Measurements from ENCODE around the gene LCAT.
"Not testable (repeated sequence)": the region's sequence is repeated elsewhere in the genome, so short reads cannot be mapped to it uniquely, and the experiment has no call there.

The LCAT gene

DNA sequence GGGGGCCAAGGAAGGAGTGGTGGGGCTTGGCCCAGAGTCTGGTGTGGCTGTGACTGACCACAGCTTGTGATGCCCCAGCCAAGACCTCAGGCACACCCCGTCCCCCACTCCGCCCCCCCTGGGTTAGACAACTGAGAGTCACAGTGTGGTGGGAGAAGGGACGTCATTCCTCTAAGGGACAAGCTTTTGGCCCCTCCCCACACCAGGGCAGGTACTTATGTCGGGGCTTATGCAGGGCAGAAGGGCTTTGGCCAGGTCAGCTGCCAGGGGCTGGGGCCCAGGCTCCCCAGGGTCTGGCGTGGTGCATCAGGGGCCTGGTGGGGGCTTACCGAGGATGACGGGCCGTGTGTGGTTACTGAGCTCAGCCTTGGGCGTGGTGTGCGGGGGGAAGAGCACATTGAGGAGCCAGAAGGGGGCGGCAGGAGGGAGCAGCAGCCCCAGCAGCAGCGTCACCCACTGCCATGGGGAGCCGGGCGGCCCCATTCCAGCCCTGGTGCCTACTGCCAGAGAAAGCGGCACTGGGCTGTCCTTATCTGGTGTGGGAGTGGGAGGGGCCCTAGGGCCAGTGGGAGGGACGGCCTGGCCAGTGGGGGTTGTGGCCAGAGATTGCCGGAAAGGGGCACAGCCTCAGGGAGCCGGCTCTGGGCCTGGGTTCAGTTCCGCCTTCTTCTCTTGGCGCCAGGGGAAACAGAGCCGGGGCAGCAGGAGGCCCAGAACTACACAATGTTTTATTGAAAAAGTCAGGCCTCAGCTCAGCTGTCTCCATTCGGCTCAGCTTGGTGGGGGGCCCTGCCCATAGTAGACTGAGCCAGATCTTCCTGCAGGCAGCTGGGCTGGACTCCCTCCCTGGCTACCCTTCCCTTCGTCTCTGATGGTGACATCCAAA is at the start of gene LCAT:
TSS of gene LCAT (minus strand) at position 502 of the 886 bp plus-strand sequence. CDS start at position 483, 19 bp downstream.
- DNase-seq, result no peak

GRCh38 chr16:67993207-67994039 is 49.5 kb upstream of the LCAT start:
- DNase-seq, result peak; percentile 53

DNA sequence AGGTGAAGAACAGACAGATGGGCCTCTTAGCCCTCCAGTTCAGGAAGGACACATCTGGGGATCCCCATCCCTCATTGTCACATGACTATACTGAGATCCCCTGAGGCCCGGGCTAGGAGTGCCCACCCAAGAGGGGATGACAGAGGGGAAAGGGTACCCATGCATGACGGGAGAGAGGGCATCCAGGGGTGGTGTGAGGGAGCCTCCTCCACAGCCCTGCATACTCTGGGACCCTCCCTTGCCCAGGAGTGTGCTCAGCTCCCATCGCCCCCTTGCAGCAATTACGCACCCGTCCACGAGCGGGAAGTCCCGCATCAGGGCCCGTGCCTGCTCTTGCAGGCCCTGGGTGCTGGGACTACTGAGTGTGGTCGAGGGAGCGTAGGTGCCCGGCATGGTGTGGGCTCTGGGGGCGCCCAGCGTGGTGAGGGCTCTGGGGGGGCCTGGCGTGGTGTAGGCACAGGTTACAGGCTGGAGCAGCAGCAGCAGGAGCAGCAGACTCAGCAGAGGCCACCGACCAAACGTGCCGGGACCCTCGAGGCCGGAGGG is 48.8 kb upstream of the LCAT start:
- no peak for DNase-seq

DNA sequence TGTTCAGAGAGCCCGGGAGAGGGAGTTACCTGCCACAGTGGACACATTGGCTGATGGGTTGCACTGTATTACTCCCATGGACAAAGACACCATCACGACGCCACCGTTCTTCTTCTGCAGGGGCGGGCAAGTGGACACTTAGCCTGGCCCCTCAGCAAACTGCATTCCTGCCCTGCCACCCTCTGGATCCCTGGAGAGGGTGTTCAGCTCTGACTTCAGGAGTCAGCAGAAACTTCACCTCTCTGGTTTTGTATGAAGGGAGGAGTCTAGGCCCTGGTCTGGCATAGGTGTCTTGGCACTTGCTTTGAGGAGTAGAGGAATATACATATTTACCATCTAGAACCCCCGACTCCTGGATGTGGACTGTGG is 46.1 kb upstream of the LCAT start:
- DNase-seq, result no peak

DNA sequence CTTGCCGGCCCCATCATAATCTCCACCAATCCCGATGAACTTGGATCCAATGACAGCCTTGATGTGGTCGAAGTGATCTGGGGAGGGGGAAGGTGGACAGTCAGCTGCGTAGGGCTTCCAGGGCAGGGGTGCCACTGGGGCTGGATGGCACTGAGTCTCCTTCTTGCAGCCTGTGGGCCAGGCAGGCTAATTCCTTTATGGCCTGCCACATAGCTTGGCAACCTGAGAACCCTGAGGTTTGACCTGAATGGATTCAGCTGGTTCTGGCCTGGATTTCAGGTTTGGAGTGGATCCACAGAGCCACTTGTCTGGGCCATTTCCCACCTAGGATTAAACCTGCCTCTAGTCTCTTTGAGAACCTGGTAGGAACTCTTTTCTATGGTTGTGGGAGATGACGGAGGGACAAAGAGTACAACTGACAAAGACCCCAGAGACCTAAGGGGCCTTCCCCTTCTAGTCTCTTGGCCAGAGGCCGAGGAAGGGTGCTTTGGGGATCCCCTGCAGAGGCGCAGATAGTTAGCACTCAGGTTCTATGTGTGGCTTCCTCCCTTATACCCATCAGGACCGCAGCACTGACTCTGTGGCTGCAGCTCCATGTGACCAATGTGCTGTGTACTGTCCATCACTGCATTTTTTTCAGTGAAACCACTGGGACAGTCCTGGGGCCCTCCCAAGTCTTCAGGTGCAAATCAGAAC is 45.5 kb upstream of the LCAT start:
- no peak for DNase-seq

DNA sequence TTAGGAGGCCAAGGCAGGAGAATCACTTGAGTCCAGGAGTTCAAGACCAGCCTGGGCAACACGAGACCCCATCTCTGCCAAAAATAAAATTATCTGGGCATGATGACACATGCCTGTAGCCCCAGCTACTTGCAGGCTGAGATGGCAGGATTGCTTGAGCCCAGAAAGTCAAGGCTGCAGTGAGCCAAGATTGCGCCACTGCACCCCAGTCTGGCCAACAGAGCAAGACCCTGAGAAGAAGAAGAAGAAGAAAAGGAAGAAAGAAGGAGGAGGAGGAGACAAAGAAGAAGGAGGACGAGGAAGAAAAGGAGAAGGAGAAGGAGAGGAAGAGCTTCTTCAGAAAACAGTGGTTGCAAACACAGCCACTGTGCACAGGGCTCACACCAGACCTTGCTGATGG is 44.8 kb upstream of the LCAT start:
- no peak for DNase-seq

DNA sequence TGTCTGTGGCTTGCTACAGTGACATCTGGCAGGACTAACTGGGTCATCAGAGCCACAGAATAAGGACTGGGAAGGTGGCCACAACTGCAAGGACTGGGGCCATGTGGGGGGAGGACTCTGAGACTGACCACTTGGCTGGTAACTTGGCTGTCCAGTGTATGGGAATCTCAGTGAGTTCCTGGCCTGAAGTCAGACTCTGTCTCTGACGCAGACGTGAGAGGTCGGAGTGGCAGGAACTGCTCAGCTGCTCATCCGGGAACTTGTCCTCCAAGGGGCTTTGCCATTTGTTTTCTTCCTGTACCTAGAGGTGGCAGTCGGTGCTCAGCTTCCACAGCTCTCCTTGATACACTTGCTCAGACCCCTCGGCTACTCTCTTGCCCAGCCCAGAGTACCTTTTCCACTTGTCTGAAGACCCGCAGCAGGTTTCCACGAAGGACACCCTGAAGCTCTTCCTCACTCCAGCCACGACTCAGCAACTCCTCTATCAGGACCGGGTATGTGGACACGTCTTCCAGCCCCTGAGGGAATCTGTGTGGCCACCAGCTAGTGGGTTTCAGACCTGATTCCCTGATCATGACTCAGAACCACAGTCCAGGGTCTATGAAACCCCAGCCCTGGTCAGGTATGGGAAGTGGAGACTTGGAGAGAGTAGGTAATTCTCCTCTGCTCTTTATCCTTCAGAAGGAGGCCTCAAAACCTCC is 43.7 kb upstream of the LCAT start:
- no peak for DNase-seq

- DNase-seq, result no peak
Observed at GRCh38 chr16:67986949-67987348, 43.0 kb upstream of the LCAT start.

GRCh38 chr16:67982011-67982696 is 38.2 kb upstream of the LCAT start:
- DNase-seq, result no peak

GRCh38 chr16:67979955-67980678 is 36.2 kb upstream of the LCAT start, which contains the start of gene DPEP3:
Gene DPEP3 (minus strand): TSS chr16:67980499. CDS start chr16:67980380, 119 bp downstream.
- DNase-seq, result no peak

DNA sequence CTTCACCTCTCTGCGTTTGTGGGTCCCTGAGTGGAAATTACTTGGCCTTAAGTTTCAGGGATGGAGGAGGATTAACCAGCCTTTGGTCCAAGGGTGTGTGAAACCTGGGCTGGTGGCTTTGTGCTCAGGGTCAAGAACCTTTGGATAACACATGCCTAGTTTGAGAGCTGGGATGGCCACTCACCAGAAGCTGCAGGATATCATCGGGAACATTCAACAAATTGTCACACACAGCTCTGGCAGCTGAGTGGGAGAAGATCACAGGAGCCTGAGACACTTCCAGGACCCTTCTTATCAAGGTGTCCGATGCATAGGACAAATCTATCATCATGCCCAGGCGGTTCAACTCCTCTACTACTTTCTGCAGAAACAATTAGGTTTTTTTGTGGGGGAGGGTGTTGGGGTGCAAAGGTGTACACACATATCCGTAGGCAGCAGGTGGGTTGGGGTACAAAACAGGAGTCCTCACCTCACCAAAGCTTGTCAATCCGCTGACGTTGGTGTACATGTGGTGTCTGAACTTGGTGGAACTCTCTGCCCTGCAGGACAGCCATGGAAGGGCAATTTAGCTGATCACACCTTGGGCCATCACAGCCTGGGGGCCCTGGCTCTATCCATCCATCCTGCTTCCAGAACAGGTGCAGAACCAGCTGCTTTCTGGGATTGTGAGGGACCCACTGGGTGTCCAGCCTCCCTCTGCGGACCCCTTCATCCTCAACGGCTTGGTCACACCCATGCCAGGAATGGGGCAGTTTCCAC is 33.7 kb upstream of the LCAT start:
- no peak for DNase-seq

GRCh38 chr16:67977005-67977404 is 33.1 kb upstream of the LCAT start:
- DNase-seq, result no peak

DNA sequence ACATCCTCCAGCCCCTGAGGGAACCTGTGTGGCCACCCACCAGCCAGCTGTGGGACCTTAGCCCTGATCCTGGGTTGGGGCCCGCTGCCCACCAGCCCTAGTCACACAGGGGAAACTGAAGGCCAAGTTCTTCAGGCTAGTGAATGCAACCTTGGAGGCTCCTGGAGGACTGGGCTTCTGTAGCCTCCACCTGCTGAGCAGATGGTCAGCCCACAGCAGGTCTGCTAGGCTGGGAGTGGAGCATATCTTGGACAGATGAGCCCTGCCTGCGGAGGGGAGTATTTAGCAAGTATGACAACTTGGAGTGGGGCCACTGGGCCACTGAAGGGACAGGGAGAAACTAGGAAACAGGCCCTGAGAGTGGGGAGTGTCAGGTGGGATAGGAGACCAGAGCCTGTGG is 32.3 kb upstream of the LCAT start:
- no peak for DNase-seq

DNA sequence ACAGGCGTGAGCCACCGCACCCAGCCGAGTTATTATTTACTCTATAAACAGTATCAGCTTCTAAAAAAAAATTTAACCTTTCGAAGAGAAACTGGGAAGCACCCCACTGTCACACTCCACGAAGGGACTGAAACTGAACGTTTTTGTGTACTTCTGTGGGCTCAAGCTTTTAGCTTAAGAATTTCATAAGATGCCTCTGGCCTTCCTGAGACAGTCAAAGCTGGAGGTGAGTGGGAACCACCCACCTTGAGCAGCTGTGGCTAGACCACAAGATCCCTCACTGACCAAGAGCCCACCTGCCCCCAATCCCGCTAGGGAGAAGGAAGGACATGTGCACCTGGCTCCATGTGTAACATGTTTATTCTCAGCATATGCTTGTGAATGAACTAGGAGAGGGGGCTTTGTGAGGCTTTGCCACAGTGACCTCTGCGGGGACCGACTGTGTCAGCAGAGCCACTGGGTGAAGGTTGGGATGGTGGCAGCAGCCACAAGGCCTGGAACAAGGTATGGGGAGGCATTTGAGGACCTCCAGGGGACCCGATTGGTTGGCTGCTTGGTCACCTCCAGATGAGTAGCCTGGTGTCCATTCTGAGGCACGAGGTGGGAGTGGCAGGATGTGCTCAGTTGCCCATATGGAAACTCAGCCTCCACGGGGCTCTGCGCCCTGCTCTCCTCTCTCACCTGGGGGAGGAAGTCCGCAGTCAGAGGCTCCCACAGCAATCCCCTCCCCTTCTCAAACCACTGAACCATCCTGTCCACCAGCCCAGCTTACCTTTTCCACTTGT is 31.6 kb upstream of the LCAT start:
- no peak for DNase-seq

GRCh38 chr16:67972285-67972684 is 28.4 kb upstream of the LCAT start:
- DNase-seq, result not testable (repeated sequence)

- DNase-seq, result no peak
Observed at GRCh38 chr16:67971111-67971510, 27.2 kb upstream of the LCAT start.

DNA sequence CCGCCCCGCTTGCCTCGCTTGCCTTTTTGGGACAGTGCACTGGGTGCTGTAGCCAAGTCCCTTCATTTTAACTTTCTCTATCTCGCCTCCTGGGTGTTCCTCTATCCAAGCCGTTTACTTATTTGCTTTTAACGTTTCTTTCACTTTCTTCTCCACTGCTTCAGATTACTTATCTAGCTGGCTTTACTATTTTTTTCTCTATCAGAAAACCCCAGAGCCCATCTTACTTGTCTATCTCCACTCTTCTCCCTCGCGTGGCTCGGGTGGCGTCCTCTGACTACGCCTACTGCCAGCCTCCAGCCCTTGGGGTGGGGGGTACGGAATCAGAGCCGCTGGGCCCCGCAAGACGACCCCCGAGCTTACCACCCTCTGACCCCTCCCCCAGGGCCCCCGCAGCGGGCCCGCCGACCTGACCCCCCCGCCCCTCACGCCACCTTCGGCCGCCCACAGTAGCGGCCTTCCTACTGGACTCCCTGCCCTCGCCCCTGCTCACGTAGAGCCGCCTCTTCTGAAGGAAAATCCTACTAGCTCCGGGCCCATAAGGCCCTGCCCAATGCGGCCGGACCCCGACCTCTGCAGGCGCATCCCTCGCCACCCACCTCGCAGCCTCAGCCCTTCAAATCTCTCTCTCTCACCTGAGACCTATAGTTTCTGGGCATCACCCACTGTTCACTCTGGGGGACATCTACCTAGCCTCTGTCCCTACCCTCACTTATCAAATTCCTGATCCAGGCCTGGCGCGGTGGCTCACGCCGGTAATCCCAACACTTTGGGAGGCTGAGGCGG is 25.5 kb upstream of the LCAT start:
- no peak for DNase-seq

Measured in NCI-H1092 treated with DMSO at 0.1 percent for 48 hours (cell line).